A204.1 (cell line): ENCODE measurements around the gene GFAP.

Experiments used
- FAIRE-seq: peaks from 2 replicates; lab custom pipeline; 2012; peaks lifted over from hg19 to GRCh38; lab: Jason Lieb, UNC

GFAP gene

DNA sequence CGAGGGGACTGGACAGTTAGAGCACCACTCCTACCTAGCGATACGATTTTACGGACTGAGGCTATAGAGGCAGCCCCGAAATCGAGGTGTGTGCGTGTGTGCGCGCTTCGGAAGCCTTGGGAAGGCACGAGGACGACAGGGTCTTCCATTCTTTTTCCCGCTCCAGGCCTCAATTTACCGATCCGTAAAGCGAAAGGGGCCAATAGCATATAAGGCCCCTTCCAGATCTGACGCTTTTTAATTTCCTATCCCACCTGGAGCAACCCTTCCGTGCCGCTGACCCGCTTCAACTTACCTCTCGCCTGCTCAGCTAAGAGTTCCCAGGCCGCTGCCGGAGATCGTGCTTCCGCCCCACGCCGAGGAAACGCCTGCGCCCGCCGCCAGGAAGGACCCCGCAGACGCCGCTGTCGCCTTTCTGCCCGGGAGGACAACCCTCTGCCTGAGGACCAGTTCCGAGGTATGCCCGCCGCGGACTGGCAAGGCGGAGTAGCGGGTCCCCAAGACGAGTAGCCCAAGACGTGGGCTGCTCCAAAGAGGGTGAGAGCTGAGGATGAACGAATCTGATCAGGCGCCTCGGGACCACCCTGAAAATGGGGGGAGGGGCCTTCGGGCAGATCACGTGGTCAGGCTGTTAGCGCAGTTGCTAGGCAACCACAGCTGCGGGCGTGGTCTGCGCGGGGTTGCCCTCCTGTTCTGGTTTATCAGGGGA lies 16.1 kb downstream of the GFAP start, which contains the start of gene EFTUD2:
Gene EFTUD2 (minus strand): TSS at position 372 of the 709 bp plus-strand sequence. CDS start 4,924 bp downstream, outside the sequence.
- peak; percentile 82 for FAIRE-seq

DNA sequence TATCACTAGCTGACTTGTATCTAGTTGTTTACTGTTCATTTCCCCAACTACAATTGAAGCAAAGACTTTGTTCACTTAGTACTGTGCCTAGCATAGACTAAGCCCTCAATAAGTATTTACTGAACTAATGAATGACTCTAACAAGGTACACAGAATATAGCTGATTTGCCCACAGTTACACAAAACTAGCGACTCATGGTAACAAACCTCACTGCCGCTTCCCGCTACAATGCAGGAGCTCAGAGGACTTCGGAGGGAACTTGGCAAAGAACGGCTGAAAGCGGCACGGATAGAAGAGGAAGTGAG lies 16.6 kb downstream of the GFAP start:
- FAIRE-seq = no peak

DNA sequence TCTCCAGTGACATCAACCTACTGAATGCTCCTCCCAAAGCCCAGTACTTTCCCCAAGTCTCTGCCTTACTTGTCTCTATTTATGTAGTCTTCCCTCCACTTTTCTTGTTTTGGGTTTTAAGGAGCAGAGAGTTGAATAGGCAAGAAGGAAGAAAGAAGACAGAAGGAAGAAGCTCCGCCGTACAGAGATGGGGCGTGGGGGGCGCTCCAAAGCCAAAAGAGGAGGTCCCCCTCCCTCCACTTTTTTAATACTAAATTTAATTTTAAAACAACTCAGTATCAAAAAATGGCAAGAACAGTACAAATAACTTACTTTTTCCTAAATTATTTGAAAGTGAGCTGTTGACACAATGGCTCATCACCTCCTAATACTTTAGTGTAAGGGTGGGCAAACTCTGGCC lies 20.7 kb downstream of the GFAP start:
- no peak for FAIRE-seq

DNA sequence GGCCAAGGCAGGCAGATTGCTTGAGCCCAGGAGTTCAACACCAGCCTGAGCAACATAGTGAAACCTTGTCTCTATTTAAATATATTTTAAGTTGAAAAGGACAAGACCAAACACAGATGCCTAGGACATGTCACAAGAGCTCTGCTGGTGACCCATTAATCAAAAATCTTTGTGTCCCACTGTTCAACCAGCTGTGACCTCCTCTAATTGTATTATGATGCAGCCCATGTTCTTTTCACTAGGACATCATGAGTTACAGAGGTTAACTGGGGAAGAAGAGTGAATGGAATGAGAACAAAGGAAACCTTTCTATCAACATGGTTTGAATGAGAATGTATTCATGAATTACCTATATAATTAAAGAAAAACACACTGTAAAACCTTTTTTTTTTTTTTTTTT lies 23.1 kb downstream of the GFAP start:
- no peak for FAIRE-seq

DNA sequence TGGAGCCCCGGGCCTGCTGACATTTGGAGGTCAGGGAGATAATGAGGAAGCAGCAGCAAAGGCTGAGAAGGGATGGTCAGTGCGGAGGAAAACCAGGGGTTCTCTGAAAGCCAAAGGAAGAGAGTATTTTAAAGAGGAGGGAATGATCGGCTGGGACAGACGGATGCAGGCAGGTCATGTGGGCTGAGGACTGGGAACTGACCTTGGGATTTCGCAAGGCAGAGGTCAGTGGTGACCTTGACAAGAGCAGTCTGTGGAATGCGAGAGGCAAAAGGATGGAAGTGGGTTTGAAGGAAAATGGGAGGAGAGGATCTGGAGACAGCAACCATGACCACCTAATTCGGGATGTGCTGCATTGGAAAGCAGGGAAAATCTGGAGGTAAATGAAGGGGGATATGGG lies 26.3 kb downstream of the GFAP start:
- no peak for FAIRE-seq

DNA sequence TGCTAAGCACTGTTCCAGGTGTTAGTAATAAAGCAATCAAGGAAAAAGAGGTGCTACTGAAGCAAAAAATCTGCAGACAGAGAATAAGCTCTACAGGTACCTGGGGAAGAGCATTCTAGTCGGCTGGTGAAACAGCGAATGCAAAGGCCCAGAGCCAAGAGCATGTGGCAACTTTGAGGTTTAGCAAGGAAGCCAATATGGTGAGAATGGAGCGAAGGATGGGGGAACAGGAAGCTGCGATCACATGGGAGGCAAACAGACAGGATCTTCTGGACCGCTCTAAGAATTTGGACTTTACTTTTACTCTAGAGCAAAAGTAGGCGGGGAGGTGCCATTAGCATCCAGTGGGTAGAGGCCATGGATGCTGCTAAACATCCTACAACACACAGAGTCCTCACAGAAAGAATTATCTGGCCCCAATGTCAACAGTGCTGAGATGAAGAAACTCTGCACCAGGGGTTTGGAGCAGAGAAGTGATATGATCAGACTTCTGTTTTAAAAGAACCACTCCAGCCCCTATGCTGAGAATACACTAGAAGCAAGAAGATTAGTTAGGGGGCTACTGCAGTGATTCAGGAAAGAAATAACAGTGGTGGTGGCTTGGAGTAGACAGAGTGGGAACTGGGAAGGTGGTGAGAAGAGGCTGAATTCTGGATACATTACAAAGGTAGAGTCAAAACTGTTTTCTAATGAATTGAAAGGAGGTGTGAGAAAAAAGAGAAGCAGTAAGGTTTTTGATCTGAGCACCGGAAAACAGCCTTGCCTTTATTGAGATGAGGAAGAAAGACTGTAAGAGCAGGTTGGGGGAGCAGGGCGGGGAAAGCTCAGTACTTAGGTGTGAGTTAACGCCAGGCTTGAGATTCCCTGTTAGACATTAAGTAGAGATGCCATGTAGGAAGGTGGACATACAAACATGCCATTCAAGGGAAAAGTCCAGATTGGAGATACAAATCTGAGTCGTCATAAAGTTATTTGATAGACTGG lies 27.0 kb downstream of the GFAP start:
- FAIRE-seq = no peak

DNA sequence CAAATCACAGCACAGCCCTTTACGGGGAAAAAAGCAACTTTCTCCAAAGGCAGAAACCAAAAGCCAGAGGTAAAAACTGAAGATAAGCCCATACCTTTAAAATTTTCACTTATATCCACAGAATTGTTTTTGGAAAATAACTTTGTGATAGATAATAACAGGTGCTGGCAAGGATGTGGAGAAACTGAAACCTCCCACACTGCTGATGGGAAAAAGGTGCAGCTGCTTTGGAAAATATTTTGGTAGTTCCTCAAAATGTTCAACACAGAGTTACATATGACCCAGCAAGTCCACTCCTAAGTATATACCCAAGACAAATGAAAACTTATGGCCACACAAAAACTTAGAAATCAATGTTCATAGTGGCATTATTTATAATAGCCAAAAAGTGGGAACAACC lies 28.3 kb downstream of the GFAP start:
- no peak for FAIRE-seq

DNA sequence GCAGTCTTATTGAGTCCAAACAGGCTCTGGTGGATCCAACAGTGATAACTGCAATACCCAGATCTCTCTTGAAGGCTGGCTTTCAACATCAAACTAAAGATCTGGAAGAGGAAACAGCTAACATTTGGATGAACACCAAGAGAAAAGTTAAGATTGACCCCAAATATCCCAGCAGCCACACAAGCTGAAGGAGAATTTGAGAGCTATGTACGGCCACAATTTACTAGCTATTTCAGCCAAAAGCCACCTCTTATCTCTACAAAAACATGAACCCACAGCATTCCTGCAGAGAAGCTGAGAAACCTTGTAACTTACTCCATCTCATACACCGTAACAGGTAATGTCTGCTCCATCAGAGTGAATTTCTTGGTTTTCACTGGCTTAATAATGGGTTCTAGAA lies 30.4 kb downstream of the GFAP start:
- FAIRE-seq = no peak

DNA sequence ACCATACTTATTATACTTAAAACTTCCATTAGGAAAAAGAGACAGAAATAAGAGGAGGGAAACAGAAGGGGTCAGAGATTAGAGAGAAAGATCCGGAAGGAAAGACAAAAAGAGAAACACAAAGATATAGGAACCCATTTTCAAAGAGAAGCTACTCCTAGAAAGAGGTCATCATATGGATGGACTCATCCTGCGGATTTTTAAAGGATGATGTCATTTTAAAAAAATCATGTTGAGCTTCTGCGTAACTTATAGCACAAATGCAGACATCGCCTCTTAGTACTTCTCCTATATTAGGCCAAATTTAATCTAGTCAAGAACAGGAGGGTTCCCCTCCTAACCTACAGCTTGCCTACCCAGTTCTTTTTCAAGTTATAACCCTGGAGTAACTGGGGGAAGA lies 34.2 kb downstream of the GFAP start:
- no peak for FAIRE-seq

DNA sequence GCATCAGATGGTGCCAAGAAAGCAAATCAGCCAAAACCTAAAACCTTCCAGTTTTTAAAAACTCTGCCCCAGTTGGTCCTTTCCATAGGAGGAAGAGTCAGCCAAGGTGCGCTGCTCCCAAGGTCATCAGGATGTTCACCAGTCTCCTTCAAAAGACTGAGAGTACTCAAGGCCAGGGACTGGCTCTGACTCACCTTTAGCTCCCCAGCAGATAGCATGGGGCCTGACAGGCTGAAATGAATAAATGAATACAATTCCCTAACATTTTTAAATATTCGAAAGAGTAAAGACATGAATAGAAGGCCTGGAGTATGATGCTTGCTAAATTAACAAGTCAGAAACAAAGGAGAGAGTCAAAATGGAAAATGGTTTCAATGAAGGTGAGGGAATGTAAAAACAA lies 35.2 kb downstream of the GFAP start:
- no peak for FAIRE-seq

DNA sequence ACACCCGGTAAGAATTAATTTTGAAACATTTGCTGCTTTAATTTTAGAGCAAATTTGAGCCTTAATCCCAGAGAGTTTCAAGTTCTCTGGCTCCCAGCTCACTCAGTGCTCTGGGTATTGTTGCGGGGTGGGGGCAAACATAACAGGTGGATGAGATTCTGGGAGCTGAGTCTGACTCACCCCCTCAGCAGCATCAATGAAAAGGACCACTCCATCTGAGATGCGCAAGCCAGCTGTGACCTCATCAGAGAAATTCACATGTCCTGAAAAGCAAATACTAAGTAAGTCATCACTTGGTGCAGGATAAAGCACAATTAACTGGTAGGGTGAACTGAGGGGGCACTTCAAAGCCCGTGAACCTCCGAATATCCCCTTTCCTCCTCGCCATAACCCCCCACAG lies 35.9 kb downstream of the GFAP start:
- FAIRE-seq = no peak

DNA sequence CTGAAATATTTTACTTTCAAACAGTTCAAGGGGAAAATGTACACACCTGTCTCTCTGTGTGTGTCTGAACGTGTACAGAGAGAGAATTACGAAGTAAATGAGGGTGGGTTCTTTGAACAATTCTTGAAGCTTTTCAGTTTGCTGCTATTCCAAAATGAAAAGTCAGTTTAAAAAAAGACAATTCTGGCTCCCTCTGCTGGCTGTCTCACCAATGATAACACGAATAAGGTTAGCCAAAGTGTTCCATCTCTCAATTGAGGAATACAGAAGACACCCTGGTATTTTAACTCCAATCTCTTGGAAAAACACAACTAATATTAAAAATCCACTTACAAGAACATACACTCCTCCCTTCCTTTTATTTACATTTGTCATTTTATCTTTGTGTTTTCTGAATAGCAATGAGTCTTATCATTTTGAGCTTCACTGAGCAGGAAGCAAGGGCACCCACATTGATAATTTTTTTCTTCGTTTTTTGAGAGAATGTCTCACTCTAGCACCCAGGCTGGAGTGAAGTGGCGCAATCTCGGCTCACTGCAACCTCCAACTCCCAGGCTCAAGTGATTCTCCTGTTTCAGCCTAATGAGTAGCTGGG lies 36.6 kb downstream of the GFAP start:
- FAIRE-seq = peak; percentile 98

DNA sequence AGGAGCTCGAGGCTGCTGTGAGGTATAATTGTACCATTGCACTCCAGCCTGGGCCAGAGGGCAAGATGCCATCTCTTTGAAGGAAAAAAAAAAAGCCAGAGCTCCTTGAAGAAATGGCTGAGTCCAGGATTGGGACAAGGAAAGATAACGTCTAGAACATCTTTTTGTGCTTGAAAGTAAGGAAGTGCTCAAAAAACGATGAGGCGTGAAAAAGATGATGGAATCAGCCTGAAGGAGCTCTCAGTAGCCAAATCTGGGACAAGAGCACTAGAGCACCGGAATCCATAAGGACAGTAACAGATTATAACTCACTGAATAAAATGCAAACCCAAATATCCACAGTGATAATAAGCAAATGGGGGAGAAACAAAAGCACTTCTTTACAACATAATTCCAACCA lies 38.2 kb downstream of the GFAP start:
- no peak for FAIRE-seq

DNA sequence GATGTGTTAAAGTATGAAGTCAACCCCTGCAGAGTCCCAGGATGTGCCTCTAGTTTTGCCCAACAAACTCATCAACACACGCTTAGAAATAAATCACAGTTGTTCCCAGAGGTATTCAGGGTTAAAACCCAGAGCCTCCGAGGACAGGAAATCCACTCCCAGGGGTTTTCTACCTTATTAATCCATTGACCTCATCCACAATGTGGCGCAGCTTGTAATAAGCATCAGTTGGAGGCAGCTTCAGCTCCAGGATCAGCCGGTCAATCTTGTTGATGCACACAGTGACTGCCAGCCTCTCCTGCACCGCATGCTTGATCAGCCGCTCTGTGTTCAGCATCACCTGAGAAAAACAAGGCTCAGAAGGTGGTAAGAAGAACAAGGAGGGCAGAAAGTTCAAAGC lies 39.5 kb downstream of the GFAP start:
- no peak for FAIRE-seq

DNA sequence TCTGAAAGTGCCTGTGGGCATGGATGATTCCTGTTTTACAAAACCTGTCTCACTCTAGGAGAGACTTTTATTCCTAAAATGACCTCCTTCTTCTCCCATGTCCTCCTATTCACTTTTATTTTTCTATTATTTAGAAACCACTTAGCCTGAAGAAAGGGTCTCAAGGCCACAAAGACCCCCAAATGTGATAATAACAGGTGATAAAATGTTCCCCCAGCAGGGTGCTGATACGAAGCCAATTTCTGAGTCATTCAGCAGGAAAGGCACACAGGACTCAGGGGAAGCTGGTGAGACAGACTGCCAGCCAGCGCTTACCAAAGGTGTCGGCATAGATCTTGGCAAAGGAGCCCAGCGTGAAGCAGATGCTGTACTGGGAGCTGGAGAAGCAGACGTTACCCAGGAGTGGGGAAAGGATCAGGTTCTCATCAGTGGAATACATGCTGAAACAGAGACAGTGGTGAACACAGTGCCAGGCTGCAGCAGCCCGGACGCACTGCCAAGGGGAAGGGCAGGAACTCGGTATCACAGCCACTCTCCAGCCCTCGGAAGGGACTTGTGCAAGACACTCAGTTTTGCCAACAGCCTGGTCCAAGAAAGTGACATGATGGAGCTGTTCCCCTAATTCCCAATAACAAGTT lies 43.0 kb downstream of the GFAP start:
- no peak for FAIRE-seq

DNA sequence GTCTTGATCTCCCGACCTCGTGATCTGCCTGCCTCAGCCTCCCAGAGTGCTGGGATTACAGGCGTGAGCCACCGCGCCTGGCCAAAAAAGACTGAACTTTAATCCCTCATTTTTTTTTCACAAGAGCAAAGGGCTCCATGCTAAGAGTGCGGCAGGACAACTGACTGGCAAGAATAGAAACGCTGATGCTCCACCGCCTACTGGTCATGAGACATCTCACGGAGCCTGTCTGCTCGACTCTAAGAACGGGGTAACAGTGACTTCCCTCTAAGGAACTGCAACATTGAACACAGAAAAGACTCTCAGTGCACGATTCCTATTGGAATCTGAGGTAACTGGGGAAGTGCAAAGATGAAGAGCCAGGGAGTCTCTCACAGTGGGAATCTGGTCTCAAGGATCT lies 43.7 kb downstream of the GFAP start:
- no peak for FAIRE-seq

DNA sequence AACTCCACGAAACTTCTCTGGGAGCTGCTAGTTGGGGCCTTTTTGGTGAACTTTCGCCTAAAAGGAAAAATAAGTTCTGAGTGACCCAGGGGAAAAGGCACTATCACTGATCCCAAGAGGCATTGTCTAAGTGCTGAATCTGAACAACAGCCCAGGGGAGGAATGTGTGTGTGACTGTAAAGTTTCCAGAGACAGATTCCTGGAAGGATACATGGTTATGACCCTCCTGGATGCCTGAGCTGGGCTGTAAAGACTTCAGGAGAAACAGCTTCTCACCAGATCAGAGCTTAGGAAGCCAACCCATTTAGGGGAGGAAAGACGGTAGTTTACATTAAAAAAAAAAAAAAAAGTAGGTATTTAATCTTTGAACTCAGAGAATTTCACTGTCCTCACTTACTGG lies 47.5 kb downstream of the GFAP start:
- no peak for FAIRE-seq

DNA sequence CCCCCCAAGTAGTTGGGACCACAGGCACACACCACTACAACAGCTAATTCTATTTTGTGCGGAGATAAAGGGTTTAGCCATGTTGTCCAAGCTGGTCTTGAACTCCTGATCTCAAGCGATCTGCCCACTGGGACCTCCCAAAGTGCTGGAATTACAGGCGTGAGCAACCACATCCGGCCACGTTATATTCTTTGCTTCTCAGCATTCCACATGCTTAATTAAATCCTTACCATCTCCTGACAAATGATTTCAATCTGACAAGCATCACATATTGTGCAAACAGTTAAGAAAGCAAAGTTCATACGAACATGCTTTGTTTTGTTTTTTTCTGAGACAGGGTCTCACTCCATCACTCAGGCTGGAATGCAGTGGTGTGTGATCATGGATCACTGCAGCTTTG lies 49.4 kb downstream of the GFAP start:
- no peak for FAIRE-seq

DNA sequence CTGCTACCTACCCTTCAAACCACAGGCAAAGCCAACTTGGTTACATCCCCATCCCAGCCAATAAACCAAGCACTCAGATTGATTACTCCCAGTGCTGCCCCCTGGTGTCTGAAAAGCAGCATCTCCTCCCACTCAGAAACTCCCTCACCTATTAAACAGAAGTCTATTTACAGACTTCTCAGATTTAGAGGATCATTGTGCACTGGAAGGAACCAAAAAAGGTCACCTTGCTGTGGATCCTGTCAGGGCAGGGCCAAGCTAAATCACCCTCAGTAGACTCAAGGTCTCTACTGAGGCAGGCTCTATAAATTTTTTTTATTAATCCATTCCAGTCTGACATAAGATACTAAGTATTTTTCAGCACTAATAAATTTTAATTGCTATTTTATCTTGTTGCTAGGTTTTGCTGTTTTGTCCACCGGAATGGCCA lies 50.1 kb downstream of the GFAP start:
- peak; percentile 74 for FAIRE-seq

DNA sequence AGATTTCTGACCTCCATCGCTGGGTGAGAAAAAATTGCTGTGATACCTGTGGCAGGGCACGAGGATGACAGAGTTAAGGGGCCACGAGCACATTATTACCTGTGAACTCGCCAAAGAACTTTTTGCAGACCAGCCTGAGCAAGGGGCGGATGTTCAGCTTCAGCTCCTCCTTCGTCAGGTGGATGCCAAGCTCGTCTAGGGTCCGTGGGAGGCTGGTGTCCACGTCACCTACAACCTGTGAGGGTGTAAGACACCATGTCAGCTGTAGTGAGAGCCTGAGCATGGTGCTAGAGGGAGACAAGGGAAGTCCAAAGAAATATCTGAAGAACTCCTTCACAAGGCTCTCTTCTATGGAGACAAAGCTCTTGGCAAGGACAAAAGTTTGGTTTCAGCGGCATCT lies 50.5 kb downstream of the GFAP start:
- FAIRE-seq = no peak

DNA sequence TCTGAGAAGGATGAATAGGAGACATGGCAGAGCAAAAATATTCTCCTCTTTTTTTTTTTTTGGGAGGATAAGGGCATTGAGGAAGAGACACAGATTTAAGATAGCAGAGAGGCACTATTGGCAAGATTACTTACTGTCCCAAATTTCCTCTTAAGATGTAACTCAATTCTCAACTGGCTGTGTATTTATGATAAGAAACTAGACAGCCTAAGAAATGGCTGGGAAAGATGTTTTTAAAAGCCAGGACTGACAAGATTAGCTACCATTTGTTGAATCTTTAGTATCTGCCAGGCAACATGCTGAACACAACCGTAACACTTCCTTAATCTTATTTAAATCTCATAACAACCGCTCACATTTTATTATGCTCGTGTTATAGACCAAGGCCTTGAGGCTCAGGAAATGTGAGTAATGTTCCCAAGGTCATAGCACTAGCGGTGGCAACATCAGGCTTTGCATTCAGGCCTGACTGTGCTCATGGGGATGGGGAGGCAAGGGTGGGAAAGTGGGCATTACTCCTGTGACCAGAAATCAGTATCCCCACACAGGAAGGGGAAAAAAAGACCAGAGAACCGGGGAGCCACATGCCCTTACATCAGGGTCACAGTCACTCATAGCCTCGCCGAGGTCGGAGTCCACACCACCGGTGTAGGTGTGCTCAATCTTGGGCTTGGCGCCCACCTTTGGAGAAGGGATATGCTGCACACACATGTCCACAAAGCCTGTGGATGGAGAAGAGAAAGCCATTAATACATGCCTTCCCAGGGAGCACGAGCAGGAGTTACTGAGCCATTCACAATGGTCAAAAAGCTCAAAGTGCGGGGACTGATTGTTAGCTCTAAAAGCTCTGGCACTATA lies 52.0 kb downstream of the GFAP start:
- no peak for FAIRE-seq
